ENCODE data around the gene SMIM45.

The SMIM45 gene

DNA sequence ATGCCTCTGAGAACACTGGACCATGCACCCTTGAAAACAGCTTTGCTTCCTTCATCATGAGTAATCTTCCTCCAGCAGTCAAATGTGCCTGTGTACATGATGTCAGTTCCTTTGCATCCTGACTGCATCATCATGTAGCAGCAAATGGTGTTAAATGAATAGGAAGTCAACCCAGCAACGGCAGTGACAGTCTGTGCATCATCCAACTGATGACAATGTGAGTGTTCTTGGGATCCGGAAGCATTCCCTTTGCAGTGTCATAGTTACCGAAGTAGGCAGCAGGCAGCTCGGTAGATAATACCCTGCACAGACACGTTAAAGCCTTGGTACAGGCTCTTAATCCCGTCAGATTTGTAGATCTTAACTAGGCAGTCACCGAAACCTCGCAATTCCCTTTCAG is 49.2 kb downstream of the SMIM45 start:
- TF ChIP-seq, protein P1, sequence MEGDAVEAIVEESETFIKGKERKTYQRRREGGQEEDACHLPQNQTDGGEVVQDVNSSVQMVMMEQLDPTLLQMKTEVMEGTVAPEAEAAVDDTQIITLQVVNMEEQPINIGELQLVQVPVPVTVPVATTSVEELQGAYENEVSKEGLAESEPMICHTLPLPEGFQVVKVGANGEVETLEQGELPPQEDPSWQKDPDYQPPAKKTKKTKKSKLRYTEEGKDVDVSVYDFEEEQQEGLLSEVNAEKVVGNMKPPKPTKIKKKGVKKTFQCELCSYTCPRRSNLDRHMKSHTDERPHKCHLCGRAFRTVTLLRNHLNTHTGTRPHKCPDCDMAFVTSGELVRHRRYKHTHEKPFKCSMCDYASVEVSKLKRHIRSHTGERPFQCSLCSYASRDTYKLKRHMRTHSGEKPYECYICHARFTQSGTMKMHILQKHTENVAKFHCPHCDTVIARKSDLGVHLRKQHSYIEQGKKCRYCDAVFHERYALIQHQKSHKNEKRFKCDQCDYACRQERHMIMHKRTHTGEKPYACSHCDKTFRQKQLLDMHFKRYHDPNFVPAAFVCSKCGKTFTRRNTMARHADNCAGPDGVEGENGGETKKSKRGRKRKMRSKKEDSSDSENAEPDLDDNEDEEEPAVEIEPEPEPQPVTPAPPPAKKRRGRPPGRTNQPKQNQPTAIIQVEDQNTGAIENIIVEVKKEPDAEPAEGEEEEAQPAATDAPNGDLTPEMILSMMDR (conservative IDR thresholded peaks at IDR 0.05), result no peak
- no peak for TF ChIP-seq ZFX (IDR thresholded peaks at IDR 0.05)
- H3K27ac ChIP-seq, result no peak overlapping the region

DNA sequence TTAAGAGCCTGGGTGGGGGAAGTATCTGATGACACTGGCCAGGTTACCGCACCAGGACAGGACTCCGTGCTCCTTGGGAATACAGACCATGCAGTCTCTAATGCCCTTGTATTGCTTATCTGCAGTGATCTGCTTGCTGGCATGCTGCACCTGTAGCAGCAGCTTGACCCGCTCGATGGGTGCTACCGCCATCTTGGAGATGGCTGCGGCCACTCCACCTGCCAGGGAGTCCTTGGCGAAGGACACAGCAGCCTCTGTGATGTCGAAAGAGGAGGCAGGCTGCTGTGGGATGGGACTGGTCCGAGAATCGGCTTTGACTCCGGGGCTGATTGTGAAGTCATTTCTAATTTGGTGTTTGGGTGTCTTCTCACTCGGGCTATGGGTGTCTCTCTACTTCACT is 49.8 kb downstream of the SMIM45 start:
- TF ChIP-seq ZFX (IDR thresholded peaks at IDR 0.05), result no peak
- TF ChIP-seq, protein P1 (conservative IDR thresholded peaks at IDR 0.05), result no peak
- H3K27ac ChIP-seq, result no peak overlapping the region

DNA sequence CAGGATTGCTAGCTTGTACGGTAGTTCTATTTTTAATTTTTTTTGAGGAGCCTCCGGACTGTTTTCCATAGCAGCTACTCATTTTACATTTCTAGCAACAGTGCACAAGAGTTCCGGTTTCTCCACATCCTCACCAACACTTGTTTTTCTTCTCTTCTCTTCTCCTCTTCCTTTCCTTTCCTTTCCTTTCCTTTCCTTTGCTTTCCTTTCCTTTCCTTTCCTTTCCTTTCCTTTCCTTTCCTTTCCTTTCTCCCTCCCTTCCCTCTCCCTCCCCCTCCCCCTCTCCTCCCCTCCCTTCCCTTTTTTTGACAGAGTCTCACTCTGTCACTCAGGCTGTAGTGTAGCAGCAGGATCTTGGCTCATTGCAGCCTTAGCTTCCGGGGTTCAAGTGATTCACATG is 56.0 kb downstream of the SMIM45 start:
- TF ChIP-seq, protein P1 (conservative IDR thresholded peaks at IDR 0.05), result no peak
- no peak for TF ChIP-seq ZFX (IDR thresholded peaks at IDR 0.05)
- no peak overlapping the region for H3K27ac ChIP-seq

Measured in C4-2B (cell line).